Measurements from ENCODE around the gene C17orf78. TPM values are rescaled to one million over a fixed set of nuclear protein-coding genes. Genes with fewer than 3 reads are reported as not detected.

Gene C17orf78
- total and polyA plus RNA-seq, 2 of the 8 experiments (the other 6 are each of a cell fraction or from before 2014, with no cell fraction given): not detected

GRCh38 chr17:37432671-37433070 lies 56.9 kb downstream of the C17orf78 start:
- no peak overlapping the region for H2AK5ac ChIP-seq (ENCODE audit: low read depth, low read length)
- H3K9ac ChIP-seq (replicated peaks in 1 of 4; ENCODE audit: extremely low read depth in 1 of 4, low read depth in 3 of 4, low read length in 3 of 4): no peak overlapping the region
- no peak overlapping the region for H3K27ac ChIP-seq (ENCODE audit: low read depth, low read length)
- H2BK12ac ChIP-seq (ENCODE audit: low read depth, low read length): no peak overlapping the region
- H3K79me2 ChIP-seq (ENCODE audit: control insufficient read depth in 1 of 2, insufficient read depth in 2 of 2, low read length in 2 of 2): no peaks in the 10 kb centered on the region
- ChIA-PET CTCF (ENCODE audit: partially characterized antibody) (no interaction called here), POLR2A (ENCODE audit: partially characterized antibody) (no interaction called here)
- FAIRE-seq: no peak
- H4K5ac ChIP-seq (ENCODE audit: insufficient read length, low read depth, low read length): no peak overlapping the region
- H2BK20ac ChIP-seq (ENCODE audit: low read length): no peak overlapping the region
- peaks cover 0 to 16% (median 2%) of the 10 kb centered on the region in 4 experiments; a peak in 6 of 8 replicates for H3K36me3 ChIP-seq (ENCODE audit: control insufficient read depth in 2 of 4, insufficient read depth in 4 of 4, low read length in 3 of 4)
- H3K14ac ChIP-seq (ENCODE audit: insufficient read length): no peak overlapping the region
- no peak overlapping the region for H3K4me2 ChIP-seq (ENCODE audit: insufficient read depth in 1 of 2, low read depth in 2 of 2, low read length in 2 of 2)
- H2BK5ac ChIP-seq (ENCODE audit: low read depth, low read length): no peak overlapping the region
- no peak overlapping the region for H2BK15ac ChIP-seq (ENCODE audit: low read length)
- H3K56ac ChIP-seq (replicated peaks; ENCODE audit: insufficient read length, low read depth, low read length): no peak overlapping the region
- WGBS, 2 experiments (ENCODE audit: extremely low coverage in 1 of 2, insufficient coverage in 1 of 2, insufficient read length in 1 of 2, insufficient replicate concordance in 2 of 2, low coverage in 1 of 2, low lambda C conversion rate in 2 of 2, missing lambda C conversion rate in 1 of 2): 91% methylated on average over 2 of the region's 2 CpGs; no CpG with 5 or more reads in 1 of the 2 experiments
- H4K8ac ChIP-seq (ENCODE audit: extremely low read depth, insufficient read depth, low read length): no peak overlapping the region
- no peak overlapping the region for H3K23ac ChIP-seq (ENCODE audit: insufficient read length)
- H3K9me3 ChIP-seq (ENCODE audit: insufficient read depth in 2 of 2, low read depth in 1 of 2, low read length in 1 of 2): no peaks in the 10 kb centered on the region
- H4K91ac ChIP-seq (replicated peaks; ENCODE audit: insufficient read length, low read length): no peak overlapping the region
- H3K79me1 ChIP-seq (ENCODE audit: low read depth, low read length): no peaks in the 10 kb centered on the region
- DNase-seq (ENCODE audit: low read depth in 1 of 2, low spot score in 2 of 2): no peak
- no peaks in the 10 kb centered on the region for H3K23me2 ChIP-seq (ENCODE audit: low read depth, low read length)
- H2BK120ac ChIP-seq (replicated peaks; ENCODE audit: low read depth, low read length): no peak overlapping the region
- H3K4me3 ChIP-seq (ENCODE audit: extremely low read depth in 1 of 4, insufficient read depth in 2 of 4, low read depth in 3 of 4, low read length in 4 of 4): no peak overlapping the region
- no peaks in the 10 kb centered on the region for H3K27me3 ChIP-seq (replicated peaks in 1 of 4; ENCODE audit: control insufficient read depth in 3 of 4, extremely low read depth in 1 of 4, insufficient read depth in 3 of 4, low read length in 3 of 4)
- H3K18ac ChIP-seq (ENCODE audit: extremely low read depth, low read length): no peak overlapping the region
- no peak overlapping the region for H3K4ac ChIP-seq (replicated peaks; ENCODE audit: insufficient read length, low read depth, low read length)
- no peaks in the 10 kb centered on the region for H3K4me1 ChIP-seq (replicated peaks in 1 of 4; ENCODE audit: control insufficient read depth in 3 of 4, insufficient read depth in 4 of 4, low read length in 3 of 4)
- H2AFZ ChIP-seq (ENCODE audit: low read length): no peak overlapping the region
- H4K20me1 ChIP-seq (replicated peaks in 1 of 2; ENCODE audit: control insufficient read depth in 1 of 2, insufficient read depth in 2 of 2, low read length in 2 of 2): peaks cover 0 to 2% of the 10 kb centered on the region in 2 experiments
- TF ChIP-seq KDM1A (IDR thresholded peaks at IDR 0.05; ENCODE audit: borderline replicate concordance, low read length) (no peak), SUZ12 (IDR thresholded peaks at IDR 0.05; ENCODE audit: low read length) (no peak), EZH2 (IDR thresholded peaks at IDR 0.05; ENCODE audit: low read depth, low read length, severe bottlenecking) (no peak), CREB1 (IDR thresholded peaks at IDR 0.05) (no peak), CBX8 (IDR thresholded peaks at IDR 0.05; ENCODE audit: borderline replicate concordance, low read depth, low read length) (no peak), KDM4A (IDR thresholded peaks at IDR 0.05; ENCODE audit: low read depth, low read length, severe bottlenecking) (no peak), RBBP5 (IDR thresholded peaks at IDR 0.05; ENCODE audit: borderline replicate concordance, low read depth, low read length) (no peak), SP4 (IDR thresholded peaks at IDR 0.05; ENCODE audit: low read length) (no peak), YY1 (IDR thresholded peaks at IDR 0.05; ENCODE audit: low read depth, low read length) (no peak), ZNF274 (IDR thresholded peaks at IDR 0.05; ENCODE audit: borderline replicate concordance, extremely low read depth, low read length) (no peak), NRF1 (IDR thresholded peaks at IDR 0.05; ENCODE audit: low read depth, low read length) (no peak)
- TF ChIP-seq, protein P1, sequence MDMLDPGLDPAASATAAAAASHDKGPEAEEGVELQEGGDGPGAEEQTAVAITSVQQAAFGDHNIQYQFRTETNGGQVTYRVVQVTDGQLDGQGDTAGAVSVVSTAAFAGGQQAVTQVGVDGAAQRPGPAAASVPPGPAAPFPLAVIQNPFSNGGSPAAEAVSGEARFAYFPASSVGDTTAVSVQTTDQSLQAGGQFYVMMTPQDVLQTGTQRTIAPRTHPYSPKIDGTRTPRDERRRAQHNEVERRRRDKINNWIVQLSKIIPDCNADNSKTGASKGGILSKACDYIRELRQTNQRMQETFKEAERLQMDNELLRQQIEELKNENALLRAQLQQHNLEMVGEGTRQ (IDR thresholded peaks at IDR 0.05; ENCODE audit: low read length): no peak

Measured in H1 (cell line).